Measurements from ENCODE around the gene ANKRD36.
"Not testable (repeated sequence)": the region's sequence is repeated elsewhere in the genome, so short reads cannot be mapped to it uniquely, and the experiment has no call there.

Gene ANKRD36

GRCh38 chr2:97129090-97129489, 16.1 kb downstream of the ANKRD36 start:
- not testable (repeated sequence) for DNase-seq

DNA sequence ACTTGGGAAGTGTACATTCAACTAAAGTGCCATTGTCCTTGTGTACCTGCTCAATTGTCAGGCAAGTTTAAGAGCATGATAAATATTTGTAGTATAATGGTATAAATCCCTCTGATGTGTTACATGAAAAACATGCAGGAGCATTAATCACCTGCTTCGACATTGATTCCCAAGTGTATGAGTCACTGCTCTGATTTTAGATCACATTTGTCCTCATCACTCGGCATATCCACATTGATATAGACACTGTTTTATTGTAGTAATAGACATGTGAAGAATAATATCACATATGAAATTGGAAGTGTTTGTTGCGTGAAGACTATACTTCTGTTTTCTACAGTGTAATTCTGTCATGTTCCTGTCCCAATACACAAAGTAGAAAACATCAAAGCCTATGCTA, 31.1 kb downstream of the ANKRD36 start:
- not testable (repeated sequence) for DNase-seq

DNA sequence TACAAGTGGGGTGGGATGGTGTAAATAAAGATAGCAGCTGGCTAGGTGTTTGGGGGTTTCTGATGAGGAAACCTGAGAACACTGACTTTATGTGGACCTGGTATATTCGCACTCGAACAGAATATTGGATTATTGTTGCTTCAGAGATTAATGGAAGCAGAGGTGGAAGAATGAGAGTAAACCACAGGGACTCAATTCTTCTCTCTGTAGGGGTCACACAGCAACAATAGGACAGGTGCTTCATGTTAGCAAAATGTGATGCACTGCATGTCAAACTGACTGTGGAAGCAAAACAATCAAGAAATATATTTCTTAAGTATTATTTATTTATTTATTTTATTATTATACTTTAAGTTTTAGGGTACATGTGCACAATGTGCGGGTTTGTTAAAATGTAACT, 53.6 kb downstream of the ANKRD36 start:
- not testable (repeated sequence) for DNase-seq

DNA sequence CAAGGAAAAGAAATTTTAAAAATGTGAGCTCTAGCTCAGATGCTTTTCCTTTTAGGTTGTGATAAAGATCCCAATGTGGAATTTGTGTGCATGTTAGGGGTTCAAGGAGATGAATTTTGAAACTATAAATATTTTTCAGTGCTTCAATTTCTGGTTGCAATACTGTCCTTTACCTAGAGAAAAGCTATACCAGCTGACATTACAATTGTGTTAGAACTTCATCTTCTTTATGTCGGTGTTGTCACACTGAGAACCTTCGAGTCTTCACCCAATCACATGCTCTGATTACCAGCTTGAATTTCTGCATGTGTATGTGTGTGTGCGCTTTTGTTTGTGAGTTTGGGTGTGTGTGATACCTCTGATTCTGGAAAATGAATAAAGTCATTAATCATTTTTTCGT, 55.0 kb downstream of the ANKRD36 start:
- DNase-seq: not testable (repeated sequence)

DNA sequence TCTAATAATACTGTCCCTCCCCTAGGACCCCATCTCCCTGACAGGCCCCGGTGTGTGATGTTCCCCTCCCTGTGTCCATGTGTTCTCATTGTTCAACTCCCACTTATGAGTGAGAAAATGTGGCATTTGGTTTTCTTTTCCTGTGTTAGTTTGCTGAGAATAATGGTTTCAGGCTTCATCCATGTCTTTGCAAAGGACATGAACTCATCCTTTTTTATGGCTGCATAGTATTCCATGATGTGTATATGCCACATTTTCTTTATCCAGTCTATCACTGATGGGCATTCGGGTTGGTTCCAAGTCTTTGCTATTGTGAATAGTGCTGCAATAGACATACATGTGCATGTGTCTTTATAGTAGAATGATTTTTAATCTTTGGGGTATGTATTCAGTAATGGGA, 55.6 kb downstream of the ANKRD36 start:
- not testable (repeated sequence) for DNase-seq

GRCh38 chr2:97180391-97180790, 67.4 kb downstream of the ANKRD36 start:
- DNase-seq: not testable (repeated sequence)

- DNase-seq: not testable (repeated sequence)
Measured at GRCh38 chr2:97195349-97195748, 82.4 kb downstream of the ANKRD36 start.

DNA sequence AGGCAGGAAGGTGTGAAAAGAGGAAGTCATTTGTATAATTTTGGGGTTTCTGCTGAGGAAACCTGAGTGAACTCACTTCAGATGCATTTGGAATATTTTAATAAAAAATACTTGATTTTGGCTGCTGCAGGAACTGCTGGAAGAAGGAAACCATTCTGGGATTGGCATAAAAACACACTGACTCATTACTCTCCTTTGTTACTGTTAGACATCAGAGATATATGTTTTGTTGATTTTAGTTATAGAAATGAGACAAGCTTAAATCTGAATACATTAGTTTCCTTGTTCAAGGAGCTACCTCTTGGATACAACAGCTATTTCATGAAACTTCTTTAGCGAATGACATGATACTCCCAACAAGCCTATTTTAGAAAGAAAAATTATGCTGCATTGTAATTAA, 84.3 kb downstream of the ANKRD36 start:
- DNase-seq: not testable (repeated sequence)

DNA sequence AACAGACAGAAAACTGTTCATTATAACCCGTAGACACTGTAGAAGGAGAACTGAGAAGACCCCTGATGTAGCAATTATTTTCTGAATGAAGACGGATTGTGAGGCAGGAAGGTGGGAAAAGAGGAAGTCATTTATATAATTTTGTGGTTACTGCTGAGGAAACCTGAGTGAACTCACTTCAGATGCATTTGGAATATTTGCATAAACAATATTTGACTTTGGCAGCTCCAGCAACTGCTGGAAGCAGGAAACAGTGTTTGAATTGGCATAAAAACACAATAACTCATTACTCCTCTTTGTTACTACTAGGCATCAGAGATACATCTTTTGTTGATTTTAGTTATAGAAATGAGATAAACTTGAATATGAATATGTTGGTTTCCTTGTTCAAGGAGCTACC, 87.9 kb downstream of the ANKRD36 start:
- DNase-seq: not testable (repeated sequence)

DNA sequence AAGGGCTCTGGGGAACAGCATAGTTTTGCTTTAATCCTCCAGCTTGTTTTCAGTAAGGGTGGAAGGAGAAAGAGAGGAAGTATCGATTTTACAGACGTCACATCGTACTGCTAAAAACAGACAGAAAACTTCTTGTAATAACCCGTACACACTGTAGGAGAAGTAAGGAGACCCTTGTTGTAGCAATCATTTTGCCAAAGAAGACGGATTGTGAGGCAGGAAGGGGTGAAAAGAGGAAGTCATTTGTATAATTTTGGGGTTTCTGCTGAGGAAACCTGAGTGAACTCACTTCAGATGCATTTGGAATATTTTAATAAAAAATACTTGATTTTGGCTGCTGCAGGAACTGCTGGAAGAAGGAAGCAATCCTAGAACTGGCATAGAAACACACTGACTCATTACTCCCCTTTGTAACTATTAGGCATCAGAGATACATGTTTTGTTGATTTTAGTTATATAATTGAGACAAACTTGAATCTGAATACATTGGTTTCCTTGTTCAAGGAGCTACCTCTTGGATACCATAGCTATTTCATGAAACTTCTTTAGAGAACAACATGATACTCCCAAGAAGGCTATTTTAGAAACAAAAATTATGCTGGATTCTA, 89.8 kb downstream of the ANKRD36 start:
- not testable (repeated sequence) for DNase-seq

- DNase-seq: no peak
Measured at GRCh38 chr2:97210325-97210724, 97.4 kb downstream of the ANKRD36 start.

DNA sequence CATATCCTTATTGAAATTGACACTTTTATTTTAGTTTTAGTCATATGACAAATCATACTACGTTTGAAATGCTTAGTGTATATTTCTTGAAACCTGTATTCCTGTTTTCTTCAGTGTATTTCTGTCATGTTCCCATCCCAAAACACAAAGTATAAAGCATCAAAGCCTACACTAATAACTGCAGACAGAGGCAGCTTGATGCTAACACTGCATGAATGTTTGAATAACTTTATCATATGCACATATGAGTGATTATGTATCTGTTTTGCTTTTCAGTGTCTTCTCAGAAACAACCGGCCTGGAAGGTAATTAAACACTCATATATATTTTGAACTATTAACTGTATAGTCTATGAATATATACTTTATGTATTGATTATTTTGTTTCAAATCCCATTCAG, 102.1 kb downstream of the ANKRD36 start:
- not testable (repeated sequence) for DNase-seq

- DNase-seq: not testable (repeated sequence)
Measured at GRCh38 chr2:97230848-97231585, 118.1 kb downstream of the ANKRD36 start.

- not testable (repeated sequence) for DNase-seq
Measured at GRCh38 chr2:97232981-97233380, 120.0 kb downstream of the ANKRD36 start.

- DNase-seq: not testable (repeated sequence)
Measured at GRCh38 chr2:97233660-97234295, 120.8 kb downstream of the ANKRD36 start.

GRCh38 chr2:97261192-97261591, 148.2 kb downstream of the ANKRD36 start:
- not testable (repeated sequence) for DNase-seq

- not testable (repeated sequence) for DNase-seq
Measured at GRCh38 chr2:97266449-97266848, 153.5 kb downstream of the ANKRD36 start.

DNA sequence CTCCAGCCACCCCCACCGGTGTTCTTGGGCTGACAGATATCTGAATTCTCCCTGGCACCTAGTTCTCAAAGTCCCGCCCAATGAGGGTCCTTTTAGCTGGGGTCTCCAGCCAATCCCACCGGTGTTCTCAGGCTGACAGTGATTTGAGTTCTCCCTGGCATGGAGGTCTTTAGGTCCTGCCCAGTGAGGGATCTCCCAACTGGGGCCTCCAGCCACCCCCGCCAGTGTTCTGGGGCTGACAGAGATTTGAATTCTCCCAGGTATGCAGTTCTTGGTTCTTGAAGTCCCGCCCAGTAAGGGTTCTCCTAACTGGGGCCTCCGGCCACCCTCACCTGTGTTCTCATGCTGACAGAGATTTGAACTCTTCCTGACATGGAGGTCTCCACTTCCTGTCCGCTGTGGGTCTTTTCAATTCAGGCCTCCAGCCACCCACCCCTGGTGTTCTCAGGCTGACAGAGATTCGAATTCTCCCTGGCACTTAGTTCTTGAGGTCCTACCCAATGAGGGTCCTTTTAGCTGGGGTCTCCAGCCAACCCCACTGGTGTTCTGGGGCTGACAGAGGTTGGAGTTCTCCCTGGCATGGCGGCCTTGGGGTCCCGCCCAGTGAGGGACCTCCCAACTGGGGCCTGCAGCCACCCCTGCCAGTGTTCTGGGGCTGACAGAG, 154.6 kb downstream of the ANKRD36 start:
- DNase-seq: no peak

DNA sequence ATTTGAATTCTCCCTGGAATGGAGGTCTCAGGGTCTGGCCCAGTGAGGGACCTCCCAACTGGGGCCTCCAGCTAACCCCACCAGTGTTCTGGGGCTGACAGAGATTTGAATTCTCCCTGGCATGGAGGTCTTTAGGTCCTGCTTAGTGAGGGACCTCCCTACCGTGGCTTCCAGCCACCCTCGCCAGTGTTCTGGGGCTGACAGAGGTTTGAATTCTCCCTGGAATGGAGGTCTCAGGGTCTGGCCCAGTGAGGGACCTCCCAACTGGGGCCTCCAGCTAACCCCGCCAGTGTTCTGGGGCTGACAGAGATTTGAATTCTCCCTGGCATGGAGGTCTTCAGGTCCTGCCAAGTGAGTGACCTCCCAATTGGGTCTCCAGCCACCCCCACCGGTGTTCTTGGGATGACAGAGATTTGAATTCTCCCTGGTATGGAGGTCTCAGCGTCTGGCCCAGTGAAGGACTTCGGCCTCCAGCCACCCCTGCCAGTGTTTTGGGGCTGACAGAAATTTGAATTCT, 155.2 kb downstream of the ANKRD36 start:
- DNase-seq: not testable (repeated sequence)

DNA sequence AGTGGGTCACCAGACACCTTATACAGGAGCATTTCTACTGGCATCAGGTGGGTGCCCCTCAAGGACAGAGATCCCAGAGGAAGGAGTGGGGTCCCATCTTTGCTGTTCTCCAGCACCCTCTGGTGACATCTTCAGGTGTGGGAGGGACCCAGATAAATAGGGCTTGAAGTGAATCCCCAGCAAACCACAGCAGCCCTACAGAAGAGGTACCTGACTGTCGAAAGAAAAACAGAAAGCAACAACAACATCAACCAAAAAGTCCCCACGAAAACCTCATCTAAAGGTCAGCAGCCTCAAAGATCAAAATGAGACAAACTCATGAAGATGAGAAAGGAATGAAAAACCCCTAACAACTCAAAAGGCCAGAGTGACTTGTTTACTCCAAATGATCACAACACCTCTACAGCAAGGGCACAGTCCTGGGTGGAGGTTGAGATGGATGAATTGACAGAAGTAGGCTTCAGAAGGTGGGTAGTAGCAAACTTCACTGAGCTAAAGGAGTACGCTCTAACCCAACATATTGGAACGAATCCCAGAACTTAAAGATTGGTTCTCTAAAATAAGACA, 163.4 kb downstream of the ANKRD36 start:
- not testable (repeated sequence) for DNase-seq

GRCh38 chr2:97285187-97285586, 172.2 kb downstream of the ANKRD36 start:
- DNase-seq: not testable (repeated sequence)

DNA sequence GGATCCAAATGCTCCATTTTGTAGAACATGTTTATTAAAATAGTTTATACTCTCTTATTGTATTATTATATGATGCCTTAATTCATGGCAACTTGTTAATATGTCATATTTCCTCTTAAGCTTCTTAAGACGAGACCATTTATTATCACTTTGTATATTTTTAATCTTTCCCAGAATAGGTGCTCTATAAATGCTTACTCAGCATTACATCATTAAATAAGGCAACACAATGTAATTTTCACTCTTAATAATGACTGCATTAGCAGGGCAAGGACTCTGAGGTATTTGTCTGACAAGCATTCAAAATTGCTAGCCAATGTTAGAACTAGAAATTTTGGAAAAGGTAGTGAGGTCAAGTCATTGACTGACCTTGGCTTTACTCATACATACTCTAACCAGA, 180.7 kb downstream of the ANKRD36 start:
- not testable (repeated sequence) for DNase-seq

Measured in NCI-H1092 (cell line).